OCI-LY7 (cell line): ENCODE measurements around the gene GDNF. TPM values are rescaled to one million over a fixed set of nuclear protein-coding genes. Genes with fewer than 3 reads are reported as not detected.
"Not testable (repeated sequence)": the region's sequence is repeated elsewhere in the genome, so short reads cannot be mapped to it uniquely, and the experiment has no call there.

ENCODE experiments used
- BruUV-seq: library from RNA; stranded (reverse); fragments of 400-500 nt; replicated peaks from 2 replicates; lab custom pipeline; 2021; lab: Mats Ljungman, UMichigan
- CTCF ChIA-PET: fragments of 300-600 bp; sonication (Branson Sonifier 250); formaldehyde crosslinking; loops from one replicate; lab custom pipeline; 2022; ENCODE audit warnings: antibody characterized with exemption; ENCODE audit not compliant: unreplicated experiment; lab: Charles Lee
- POLR2A ChIA-PET: fragments of 300-600 bp; sonication (Branson Sonifier 250); formaldehyde crosslinking; loops from one replicate; lab custom pipeline; 2022; ENCODE audit warnings: antibody characterized with exemption; lab: Charles Lee
- DNase-seq: peaks from one replicate; pipeline ENCODE4 v3.0.0-alpha.2; 2015; ENCODE audit warnings: low spot score
- H2AFZ ChIP-seq: fragments of 200-600 bp; sonication (generic), shearing (Covaris generic); 2 replicates; pipeline ENCODE4 v1.6.1; 2014; ENCODE audit warnings: mild to moderate bottlenecking, antibody characterized with exemption, low read length, moderate library complexity
- H3K27ac ChIP-seq: fragments of 200-600 bp; sonication (generic); 2 replicates; pipeline ENCODE4 v1.5.1; 2014; ENCODE audit warnings: mixed run types, low read depth, mild to moderate bottlenecking, moderate library complexity, low read length, inconsistent platforms; ENCODE audit not compliant: poor library complexity, severe bottlenecking
- H3K36me3 ChIP-seq: fragments of 200-600 bp; sonication (generic); 2 replicates; pipeline ENCODE4 v1.6.1; 2014; ENCODE audit warnings: mild to moderate bottlenecking, antibody characterized with exemption, low read length, moderate library complexity, mixed read lengths; ENCODE audit not compliant: insufficient read depth
- H3K4me1 ChIP-seq: fragments of 200-600 bp; sonication (generic); 2 replicates; pipeline ENCODE4 v1.5.1; 2014; ENCODE audit warnings: mild to moderate bottlenecking, low read length; ENCODE audit not compliant: insufficient read depth, poor library complexity, severe bottlenecking
- H3K4me2 ChIP-seq: fragments of 200-600 bp; sonication (generic); 2 replicates; pipeline ENCODE4 v1.6.1; 2014; ENCODE audit warnings: mild to moderate bottlenecking, low read length
- H3K4me3 ChIP-seq: fragments of 200-600 bp; sonication (generic); 2 replicates; pipeline ENCODE4 v1.5.1; 2014; ENCODE audit warnings: mild to moderate bottlenecking, low read depth, low read length; ENCODE audit not compliant: poor library complexity, severe bottlenecking
- H3K79me2 ChIP-seq: fragments of 200-600 bp; sonication (generic); 2 replicates; pipeline ENCODE4 v1.6.1; 2016; ENCODE audit warnings: low read depth, mild to moderate bottlenecking, low read length, moderate library complexity, mixed read lengths; ENCODE audit not compliant: insufficient read depth
- H3K9me2 ChIP-seq: fragments of 200-600 bp; sonication (generic); 2 replicates; pipeline ENCODE4 v1.6.1; 2016; ENCODE audit warnings: mild to moderate bottlenecking, low read length, mixed read lengths; ENCODE audit not compliant: insufficient read depth
- H3K9me3 ChIP-seq: fragments of 200-600 bp; sonication (generic); 2 replicates; pipeline ENCODE4 v1.6.1; 2014; ENCODE audit warnings: mild to moderate bottlenecking, mixed run types, low read length, mixed read lengths
- H4K20me1 ChIP-seq: fragments of 200-600 bp; sonication (generic); 2 replicates; pipeline ENCODE4 v1.6.1; 2014; ENCODE audit warnings: mild to moderate bottlenecking, antibody characterized with exemption, low read length, moderate library complexity, mixed read lengths; ENCODE audit not compliant: insufficient read depth
- EZH2phosphoT487 ChIP-seq: fragments of 200-600 bp; sonication (generic); IDR thresholded peaks from 2 replicates; pipeline ENCODE4 v1.6.1; 2018; ENCODE audit warnings: low read depth, borderline replicate concordance, mild to moderate bottlenecking, mixed run types, antibody characterized with exemption, low read length, moderate library complexity, mixed read lengths
- intact Hi-C: fragments of 100-400 bp; cut with micrococcal nuclease; formaldehyde crosslinking; loops from one replicate; pipeline ENCODE4 v1.10.0; 2022; ENCODE audit not compliant: unreplicated experiment
- total RNA-seq, 2 experiments: library from RNA; depleted of rRNA in 1 of 2; stranded (reverse); fragments of >200 nt in 1 of 2; shearing (Covaris generic) in 1 of 2; gene quantifications; 2 replicates each; pipeline ENCODE4 v1.2.3, GENCODE V29; 2014 to 2022
- TF ChIP-seq, protein P1 (sequence below): fragments of 200-600 bp; sonication (generic); conservative IDR thresholded peaks from 2 replicates; pipeline ENCODE4 v1.5.1; 2014; ENCODE audit warnings: mild to moderate bottlenecking, antibody characterized with exemption, low read length, moderate library complexity, mixed read lengths

Gene GDNF
- total RNA-seq, 2 experiments from 2014 or later = 0.03 TPM; not detected in 1

- CTCF ChIA-PET = no interaction called here
- Histone ChIP-seq H3K4me1 (no peaks in the 10 kb centered on the region), H3K79me2 (no peaks in the 10 kb centered on the region), H3K4me3 (no peak overlapping the region), H3K27ac (no peak overlapping the region), H3K36me3 (no peaks in the 10 kb centered on the region), H3K9me2 (no peaks in the 10 kb centered on the region), H4K20me1 (no peaks in the 10 kb centered on the region), H2AFZ (no peak overlapping the region), H3K4me2 (no peak overlapping the region), H3K9me3 (no peaks in the 10 kb centered on the region)
- POLR2A ChIA-PET = no interaction called here
- DNase-seq = no peak
- intact Hi-C loops = no loop called here
- no peak for TF ChIP-seq EZH2phosphoT487
- TF ChIP-seq, protein P1, sequence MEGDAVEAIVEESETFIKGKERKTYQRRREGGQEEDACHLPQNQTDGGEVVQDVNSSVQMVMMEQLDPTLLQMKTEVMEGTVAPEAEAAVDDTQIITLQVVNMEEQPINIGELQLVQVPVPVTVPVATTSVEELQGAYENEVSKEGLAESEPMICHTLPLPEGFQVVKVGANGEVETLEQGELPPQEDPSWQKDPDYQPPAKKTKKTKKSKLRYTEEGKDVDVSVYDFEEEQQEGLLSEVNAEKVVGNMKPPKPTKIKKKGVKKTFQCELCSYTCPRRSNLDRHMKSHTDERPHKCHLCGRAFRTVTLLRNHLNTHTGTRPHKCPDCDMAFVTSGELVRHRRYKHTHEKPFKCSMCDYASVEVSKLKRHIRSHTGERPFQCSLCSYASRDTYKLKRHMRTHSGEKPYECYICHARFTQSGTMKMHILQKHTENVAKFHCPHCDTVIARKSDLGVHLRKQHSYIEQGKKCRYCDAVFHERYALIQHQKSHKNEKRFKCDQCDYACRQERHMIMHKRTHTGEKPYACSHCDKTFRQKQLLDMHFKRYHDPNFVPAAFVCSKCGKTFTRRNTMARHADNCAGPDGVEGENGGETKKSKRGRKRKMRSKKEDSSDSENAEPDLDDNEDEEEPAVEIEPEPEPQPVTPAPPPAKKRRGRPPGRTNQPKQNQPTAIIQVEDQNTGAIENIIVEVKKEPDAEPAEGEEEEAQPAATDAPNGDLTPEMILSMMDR = no peak
- no TSS peak for BruUV-seq
These were observed 52.1 kb downstream of the GDNF start for GRCh38 chr5:37787742-37788141.

- Histone ChIP-seq H3K9me2 (no peaks in the 10 kb centered on the region), H3K9me3 (no peaks in the 10 kb centered on the region), H3K4me3 (no peak overlapping the region), H3K4me1 (no peaks in the 10 kb centered on the region), H3K79me2 (no peaks in the 10 kb centered on the region), H3K36me3 (no peaks in the 10 kb centered on the region), H3K27ac (no peak overlapping the region), H4K20me1 (no peaks in the 10 kb centered on the region), H3K4me2 (no peak overlapping the region), H2AFZ (no peak overlapping the region)
- no peak for TF ChIP-seq EZH2phosphoT487
- TF ChIP-seq, protein P1 = no peak
- intact Hi-C loops = no loop called here
- no TSS peak for BruUV-seq
- POLR2A ChIA-PET = no interaction called here
- CTCF ChIA-PET = no interaction called here
- DNase-seq = no peak
These were observed 52.9 kb downstream of the GDNF start for GRCh38 chr5:37786862-37787519.

- no peak for DNase-seq
- no TSS peak for BruUV-seq
- Histone ChIP-seq H3K79me2 (no peaks in the 10 kb centered on the region), H3K4me2 (no peak overlapping the region), H4K20me1 (no peaks in the 10 kb centered on the region), H3K9me2 (no peaks in the 10 kb centered on the region), H2AFZ (no peak overlapping the region), H3K9me3 (no peaks in the 10 kb centered on the region), H3K27ac (no peak overlapping the region), H3K4me3 (no peak overlapping the region), H3K36me3 (no peaks in the 10 kb centered on the region), H3K4me1 (no peaks in the 10 kb centered on the region)
- ChIA-PET POLR2A (no interaction called here), CTCF (no interaction called here)
- TF ChIP-seq, protein P1 = no peak
- TF ChIP-seq EZH2phosphoT487 = no peak
- intact Hi-C loops = no loop called here
These were observed 53.4 kb downstream of the GDNF start for GRCh38 chr5:37786416-37786815.

- intact Hi-C loops, DNase-seq, H3K9me2 ChIP-seq, H2AFZ ChIP-seq, H3K79me2 ChIP-seq, H3K4me1 ChIP-seq, H3K36me3 ChIP-seq, CTCF ChIA-PET, H3K4me2 ChIP-seq, POLR2A ChIA-PET, H4K20me1 ChIP-seq, BruUV-seq, H3K4me3 ChIP-seq, H3K27ac ChIP-seq, H3K9me3 ChIP-seq: not testable (repeated sequence)
These were observed 58.4 kb downstream of the GDNF start for GRCh38 chr5:37781409-37781808.
